Kidney epithelial cell (primary cell): Measurements from ENCODE around the gene CELSR3. TPM values are rescaled to one million over a fixed set of nuclear protein-coding genes. Genes with fewer than 3 reads are reported as not detected.

Experiments
- DNase-seq: peaks from one replicate; pipeline ENCODE4 v3.0.0-alpha.2; 2010; ENCODE audit warnings: low read depth
- H3K27me3 ChIP-seq: 2 replicates; pipeline ENCODE4 v1.6.0; 2011; ENCODE audit warnings: low read length; ENCODE audit not compliant: control insufficient read depth, insufficient read depth
- H3K36me3 ChIP-seq: 2 replicates; pipeline ENCODE4 v1.5.1; 2011; ENCODE audit warnings: low read length; ENCODE audit not compliant: control insufficient read depth, insufficient read depth
- H3K4me3 ChIP-seq: 2 replicates; pipeline ENCODE4 v1.5.1; 2011; ENCODE audit warnings: low read depth, mild to moderate bottlenecking, control low read depth, low read length
- CTCF ChIP-seq: IDR thresholded peaks from 2 replicates; pipeline ENCODE4 v1.5.1; 2011; ENCODE audit warnings: mild to moderate bottlenecking, moderate library complexity, low read length, control low read depth, inconsistent platforms; ENCODE audit not compliant: insufficient read depth, poor library complexity, severe bottlenecking
- total RNA-seq: library from RNA; depleted of rRNA; stranded (reverse); fragments of >200 nt; gene quantifications from 2 replicates; pipeline ENCODE4 v1.2.3, GENCODE V29; 2015

CELSR3 gene
- total RNA-seq, 1 donor from 2014 or later, result 5.2 TPM

GRCh38 chr3:48607519-48607918 is 55.2 kb downstream of the CELSR3 start:
- peaks cover 6% of the 10 kb centered on the region for H3K36me3 ChIP-seq
- H3K4me3 ChIP-seq, result no peak overlapping the region
- TF ChIP-seq CTCF, result no peak
- no peaks in the 10 kb centered on the region for H3K27me3 ChIP-seq
- DNase-seq, result no peak

DNA sequence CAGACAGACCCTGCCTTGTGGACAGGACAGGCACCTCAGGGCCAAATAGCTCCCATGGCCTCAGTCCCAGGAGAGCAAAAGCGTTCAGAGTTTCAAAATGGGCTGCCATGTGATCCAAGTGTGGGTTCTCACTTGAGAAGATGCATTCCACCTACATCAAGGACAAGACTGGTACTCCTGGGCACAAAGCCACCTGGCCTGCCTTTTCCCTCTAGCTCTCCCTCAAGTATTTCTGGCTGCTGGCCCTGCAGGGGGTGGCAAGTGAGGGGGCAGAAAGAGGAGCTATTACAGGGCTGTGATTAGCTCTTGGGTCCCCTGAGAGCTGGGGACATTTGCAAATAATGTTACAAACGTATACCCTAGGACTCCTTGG is 61.1 kb downstream of the CELSR3 start:
- peaks cover 13% of the 10 kb centered on the region for H3K36me3 ChIP-seq
- H3K27me3 ChIP-seq, result no peaks in the 10 kb centered on the region
- DNase-seq, result no peak
- H3K4me3 ChIP-seq, result no peak overlapping the region
- no peak for TF ChIP-seq CTCF

DNA sequence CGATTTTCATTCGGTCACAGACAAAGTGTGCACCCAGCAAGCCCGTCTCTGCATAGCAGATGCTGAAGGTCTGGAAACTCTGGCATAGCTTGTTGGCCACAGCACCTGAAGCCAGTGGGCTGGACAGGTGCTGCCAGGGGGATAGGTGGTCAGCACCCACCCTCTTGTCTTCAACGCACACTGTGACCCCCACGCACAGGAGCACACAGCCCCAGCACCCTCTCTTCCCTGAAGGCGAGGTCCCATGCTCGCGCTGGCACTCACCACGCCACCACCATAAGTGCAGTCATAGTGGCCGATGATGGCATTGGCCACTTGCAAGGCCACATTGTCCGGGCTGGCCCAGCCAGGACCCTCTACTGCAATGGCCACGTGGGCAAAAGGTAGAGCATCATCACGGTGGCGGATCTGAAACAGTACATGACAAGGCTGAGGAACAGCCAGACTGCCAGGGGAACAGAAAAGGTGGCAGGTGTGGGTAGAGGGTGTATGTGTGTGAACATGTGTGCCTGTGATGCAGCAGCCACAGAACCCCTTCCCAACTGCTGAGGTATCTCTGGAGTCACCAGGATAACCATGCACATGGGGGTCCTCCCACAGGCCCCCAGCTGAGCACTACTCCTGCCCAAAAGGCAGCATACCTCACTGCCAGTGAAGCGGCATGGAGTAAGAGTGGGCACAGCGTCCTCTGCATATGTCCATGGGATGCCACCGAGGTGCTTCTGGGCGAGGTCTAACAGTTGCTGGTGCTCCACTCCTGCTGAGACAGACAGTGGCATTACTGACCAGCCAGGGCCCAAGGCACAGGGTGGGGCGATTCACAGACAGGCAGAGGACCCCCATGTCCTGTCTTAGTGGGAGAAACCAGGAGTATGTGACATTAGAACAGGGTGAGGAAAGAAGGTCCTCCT is 61.7 kb downstream of the CELSR3 start:
- H3K36me3 ChIP-seq, result peaks cover 13% of the 10 kb centered on the region
- H3K27me3 ChIP-seq, result no peaks in the 10 kb centered on the region
- no peak overlapping the region for H3K4me3 ChIP-seq
- DNase-seq, result no peak
- no peak for TF ChIP-seq CTCF

GRCh38 chr3:48599509-48600285 is 63.0 kb downstream of the CELSR3 start:
- Histone ChIP-seq H3K36me3 (peaks cover 10% of the 10 kb centered on the region), H3K4me3 (no peak overlapping the region), H3K27me3 (no peaks in the 10 kb centered on the region)
- DNase-seq, result no peak
- TF ChIP-seq CTCF, result no peak

DNA sequence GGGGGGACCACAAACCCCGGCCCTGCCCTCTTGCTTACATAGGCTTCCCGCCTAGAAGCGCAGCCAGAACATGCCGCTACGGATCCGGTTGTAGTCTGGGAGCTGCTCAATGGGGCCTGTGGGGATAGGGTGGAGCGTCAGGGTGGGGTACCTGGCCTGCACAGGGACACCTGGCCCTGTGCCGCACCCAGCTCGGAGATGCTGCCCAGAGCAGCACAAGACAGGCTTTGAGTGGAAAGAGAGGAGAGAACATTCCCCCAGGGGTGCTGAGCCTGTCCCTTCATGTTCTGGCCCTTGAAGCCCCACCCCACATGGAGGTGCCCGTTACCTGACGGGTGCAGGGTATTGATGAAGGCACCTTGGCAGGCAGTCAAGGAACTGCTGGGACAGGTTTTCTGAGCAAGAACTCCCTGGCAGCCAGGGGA is 63.6 kb downstream of the CELSR3 start:
- no peak for TF ChIP-seq CTCF
- Histone ChIP-seq H3K27me3 (no peaks in the 10 kb centered on the region), H3K4me3 (no peak overlapping the region), H3K36me3 (peaks cover 8% of the 10 kb centered on the region)
- DNase-seq, result no peak
